Ectodermal cell (in vitro differentiated cells): ENCODE measurements around the gene COQ10A.
"Not testable (repeated sequence)": the region's sequence is repeated elsewhere in the genome, so short reads cannot be mapped to it uniquely, and the experiment has no call there.

Experiments used
- H3K27ac ChIP-seq: 2 replicates; pipeline ENCODE4 v1.7.0; 2013; ENCODE audit warnings: mild to moderate bottlenecking, low read depth, low read length; ENCODE audit not compliant: insufficient read depth, poor library complexity, severe bottlenecking
- H3K27me3 ChIP-seq: 2 replicates; pipeline ENCODE4 v1.7.0; 2013; ENCODE audit warnings: mild to moderate bottlenecking, low read length; ENCODE audit not compliant: insufficient read depth, control insufficient read depth, poor library complexity, severe bottlenecking
- H3K36me3 ChIP-seq: one replicate; pipeline ENCODE4 v1.7.0; 2013; ENCODE audit warnings: low read length; ENCODE audit not compliant: control insufficient read depth, insufficient read depth
- H3K4me1 ChIP-seq: one replicate; pipeline ENCODE4 v1.7.0; 2013; ENCODE audit warnings: low read length; ENCODE audit not compliant: control insufficient read depth, insufficient read depth
- H3K4me3 ChIP-seq: 2 replicates; pipeline ENCODE4 v1.7.0; 2013; ENCODE audit warnings: low read depth, low read length, control low read depth; ENCODE audit not compliant: insufficient read depth
- H3K9me3 ChIP-seq: 2 replicates; pipeline ENCODE4 v1.7.0; 2013; ENCODE audit warnings: mild to moderate bottlenecking, low read length, moderate library complexity; ENCODE audit not compliant: control insufficient read depth
- WGBS, 2 experiments: methylation state at CpG; one replicate each; pipeline ENCODE4 v1.1.7; 2013; ENCODE audit warnings: missing lambda C conversion rate in 2 of 2; 5-methylcytosine and 5-hydroxymethylcytosine counted together

COQ10A gene

DNA sequence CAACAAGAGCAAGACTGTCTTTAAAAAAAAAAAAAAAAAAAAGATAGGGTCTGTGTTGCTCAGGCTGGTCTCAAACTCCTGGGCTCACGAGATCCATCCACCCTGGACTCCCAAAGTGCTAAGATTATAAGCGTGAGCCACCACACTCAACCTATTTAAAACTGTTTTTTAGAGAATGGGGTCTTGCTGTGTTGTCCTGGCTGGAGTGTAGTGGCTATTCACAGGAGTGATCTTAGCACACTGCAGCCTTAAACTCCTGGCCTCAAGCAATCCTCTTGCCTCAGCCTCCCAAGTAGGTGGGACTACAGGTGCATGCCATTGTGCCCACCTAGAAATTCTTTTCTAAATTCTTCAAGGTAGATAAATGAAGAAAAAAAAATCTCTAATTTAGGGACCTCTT, 7.6 kb downstream of the COQ10A start:
- Histone ChIP-seq H3K4me1 (no peaks in the 10 kb centered on the region), H3K4me3 (no peak overlapping the region), H3K27ac (no peak overlapping the region), H3K9me3 (no peaks in the 10 kb centered on the region), H3K27me3 (no peaks in the 10 kb centered on the region), H3K36me3 (peaks cover 33% of the 10 kb centered on the region)
- WGBS, 2 experiments, result 85 to 100% methylated on average over 2 of the region's 2 CpGs

DNA sequence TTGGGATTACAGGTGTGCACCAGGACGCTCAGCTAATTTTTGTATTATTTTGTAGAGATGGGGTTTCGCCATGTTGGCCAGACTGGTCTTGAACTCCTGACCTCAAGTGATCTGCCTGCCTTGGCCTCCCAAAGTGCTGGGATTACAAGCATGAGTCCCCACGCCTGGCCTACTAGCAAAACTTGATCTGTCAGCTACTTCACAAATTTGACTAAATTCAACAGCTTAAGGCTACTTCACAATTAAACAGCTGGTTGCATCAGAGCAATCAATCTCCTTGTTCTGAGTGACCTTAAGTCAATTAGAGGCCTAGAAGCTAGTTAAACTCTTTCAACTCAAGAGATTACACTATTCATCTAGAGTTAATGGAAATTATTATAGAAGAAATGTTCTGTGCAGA, 12.2 kb downstream of the COQ10A start:
- no peak overlapping the region for H3K27ac ChIP-seq
- 95 to 98% methylated on average over 3 of the region's 3 CpGs for WGBS, 2 experiments
- no peaks in the 10 kb centered on the region for H3K9me3 ChIP-seq
- no peak overlapping the region for H3K4me3 ChIP-seq
- no peaks in the 10 kb centered on the region for H3K4me1 ChIP-seq
- H3K36me3 ChIP-seq, result peaks cover 33% of the 10 kb centered on the region
- no peaks in the 10 kb centered on the region for H3K27me3 ChIP-seq

DNA sequence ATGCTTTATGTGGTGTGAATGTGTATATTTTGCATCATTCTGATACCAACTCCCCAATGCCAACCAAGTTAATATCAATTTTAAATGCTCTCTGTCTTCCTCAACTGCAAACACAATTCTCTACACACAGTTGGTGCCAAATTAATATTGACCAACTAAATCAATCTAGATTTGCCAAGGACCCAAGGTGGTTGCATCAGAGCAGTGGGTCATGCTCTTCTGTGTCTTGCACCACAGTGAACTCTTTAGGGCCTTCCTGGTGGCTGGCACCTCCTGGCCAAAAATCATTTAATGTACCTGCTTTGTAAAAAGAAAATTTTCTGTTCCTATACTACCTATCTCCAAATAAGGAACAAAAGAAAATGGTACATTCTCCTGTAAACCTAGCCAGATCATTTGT, 14.1 kb downstream of the COQ10A start:
- Histone ChIP-seq H3K36me3 (peaks cover 19% of the 10 kb centered on the region), H3K27ac (no peak overlapping the region), H3K4me1 (no peaks in the 10 kb centered on the region), H3K9me3 (no peaks in the 10 kb centered on the region), H3K4me3 (no peak overlapping the region), H3K27me3 (no peaks in the 10 kb centered on the region)

DNA sequence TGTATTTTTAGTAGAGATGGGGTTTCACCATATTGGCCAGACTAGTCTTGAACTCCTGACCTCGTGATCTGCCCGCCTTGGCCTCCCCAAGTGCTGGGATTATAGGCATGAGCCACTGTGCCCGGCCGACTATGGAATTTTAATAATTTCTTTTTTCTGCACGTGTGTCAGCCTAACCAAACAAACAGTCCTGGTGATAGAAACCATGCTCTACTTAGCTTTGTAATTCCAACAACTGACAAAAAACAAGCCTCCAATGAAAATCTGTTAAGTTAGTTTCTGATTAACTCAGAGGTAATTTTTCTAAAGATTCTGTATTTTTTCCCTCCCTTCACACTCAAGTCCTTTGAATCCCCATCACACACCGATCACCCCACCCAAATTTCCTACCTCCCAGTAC, 15.3 kb downstream of the COQ10A start:
- WGBS, 2 experiments, result 92 to 99% methylated on average over 6 of the region's 6 CpGs
- Histone ChIP-seq H3K9me3 (no peaks in the 10 kb centered on the region), H3K27ac (no peak overlapping the region), H3K36me3 (peaks cover 23% of the 10 kb centered on the region), H3K27me3 (no peaks in the 10 kb centered on the region), H3K4me3 (no peak overlapping the region), H3K4me1 (no peaks in the 10 kb centered on the region)

DNA sequence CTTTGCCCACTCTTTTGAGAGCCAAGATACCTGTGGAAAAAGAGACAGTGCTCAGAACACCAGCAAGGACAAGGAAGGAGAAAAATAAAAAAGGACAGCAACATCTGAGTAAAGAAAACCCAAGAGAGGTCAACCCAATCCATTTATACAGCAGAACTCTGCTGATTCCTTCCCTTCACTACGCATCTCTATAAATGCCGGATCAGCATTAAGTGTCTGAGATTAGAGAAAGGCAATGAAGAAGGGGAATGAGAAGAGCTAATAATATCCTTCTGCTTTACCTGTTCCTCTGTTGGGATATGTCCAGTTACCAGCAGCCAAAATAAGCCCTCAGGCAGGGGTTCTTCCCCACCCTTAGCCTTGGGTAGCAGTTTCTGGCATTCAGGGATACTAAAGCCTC, 15.8 kb downstream of the COQ10A start:
- Histone ChIP-seq H3K36me3 (peaks cover 23% of the 10 kb centered on the region), H3K27me3 (no peaks in the 10 kb centered on the region), H3K9me3 (no peaks in the 10 kb centered on the region), H3K4me1 (no peaks in the 10 kb centered on the region), H3K27ac (no peak overlapping the region), H3K4me3 (no peak overlapping the region)
- 100% methylated on average over 1 to 2 of the region's 2 CpGs for WGBS, 2 experiments

DNA sequence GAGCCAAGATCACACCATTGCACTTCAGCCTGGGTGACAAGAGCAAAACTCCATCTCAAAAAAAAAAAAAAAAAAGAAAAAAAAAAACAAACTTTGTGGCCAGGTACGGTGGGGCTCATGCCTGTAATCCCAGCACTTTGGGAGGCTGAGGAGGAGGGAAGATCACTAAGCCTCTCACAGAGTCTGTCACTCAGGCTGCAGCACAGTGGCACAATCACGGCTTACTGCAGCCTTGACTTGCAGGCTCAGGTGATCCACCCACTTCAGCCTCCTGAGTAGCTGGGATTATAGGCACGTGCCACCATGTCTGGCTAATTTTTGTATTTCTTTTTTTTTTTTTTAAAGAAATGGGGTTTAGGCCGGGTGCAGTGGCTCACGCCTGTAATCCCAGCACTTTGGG, 17.5 kb downstream of the COQ10A start:
- not testable (repeated sequence) for H3K27ac ChIP-seq, H3K4me3 ChIP-seq, H3K27me3 ChIP-seq, H3K9me3 ChIP-seq, H3K4me1 ChIP-seq
- H3K36me3 ChIP-seq, result peaks cover 16% of the 10 kb centered on the region
- 93 to 95% methylated on average over 5 of the region's 5 CpGs for WGBS, 2 experiments

DNA sequence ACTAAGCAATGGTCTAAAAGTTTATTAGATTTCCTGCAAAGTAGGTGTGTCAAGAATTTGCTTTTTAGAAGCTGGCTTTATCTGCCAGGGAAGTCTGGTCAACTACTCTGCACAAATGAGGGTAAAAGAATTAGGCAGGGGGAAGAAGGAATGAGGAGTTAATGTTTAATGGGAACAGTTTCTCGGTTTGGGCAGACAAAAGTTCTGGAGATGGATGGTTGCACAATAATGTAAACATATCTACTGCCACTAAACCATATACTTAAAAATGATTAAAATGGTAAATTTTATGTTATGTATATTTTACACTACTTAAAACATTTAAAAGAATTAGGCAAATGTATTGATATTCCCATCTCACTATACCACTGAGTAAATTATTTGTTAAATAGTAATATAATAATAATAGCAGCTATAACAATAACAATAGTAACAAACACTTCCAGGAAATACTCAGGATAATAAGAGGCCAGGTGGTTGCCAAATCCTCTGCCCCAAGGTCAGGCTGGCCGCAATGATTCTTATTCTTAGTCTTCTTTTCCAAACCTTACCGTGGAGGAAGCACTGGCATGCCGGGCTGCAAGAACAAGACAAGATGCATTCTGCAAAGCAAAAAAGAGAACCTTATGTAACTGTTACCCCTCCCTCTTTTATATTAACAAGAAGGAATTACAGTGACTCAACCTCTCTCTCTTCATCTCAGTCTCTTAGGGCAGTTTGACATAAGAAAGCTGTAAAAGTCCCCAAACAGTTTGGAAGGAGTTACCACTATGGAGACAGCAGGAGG, 19.5 kb downstream of the COQ10A start:
- H3K27ac ChIP-seq, result no peak overlapping the region
- H3K27me3 ChIP-seq, result no peaks in the 10 kb centered on the region
- WGBS, 2 experiments, result 93 to 94% methylated on average over 3 to 4 of the region's 4 CpGs
- H3K9me3 ChIP-seq, result no peaks in the 10 kb centered on the region
- H3K36me3 ChIP-seq, result peaks cover 12% of the 10 kb centered on the region
- H3K4me3 ChIP-seq, result no peak overlapping the region
- no peaks in the 10 kb centered on the region for H3K4me1 ChIP-seq

DNA sequence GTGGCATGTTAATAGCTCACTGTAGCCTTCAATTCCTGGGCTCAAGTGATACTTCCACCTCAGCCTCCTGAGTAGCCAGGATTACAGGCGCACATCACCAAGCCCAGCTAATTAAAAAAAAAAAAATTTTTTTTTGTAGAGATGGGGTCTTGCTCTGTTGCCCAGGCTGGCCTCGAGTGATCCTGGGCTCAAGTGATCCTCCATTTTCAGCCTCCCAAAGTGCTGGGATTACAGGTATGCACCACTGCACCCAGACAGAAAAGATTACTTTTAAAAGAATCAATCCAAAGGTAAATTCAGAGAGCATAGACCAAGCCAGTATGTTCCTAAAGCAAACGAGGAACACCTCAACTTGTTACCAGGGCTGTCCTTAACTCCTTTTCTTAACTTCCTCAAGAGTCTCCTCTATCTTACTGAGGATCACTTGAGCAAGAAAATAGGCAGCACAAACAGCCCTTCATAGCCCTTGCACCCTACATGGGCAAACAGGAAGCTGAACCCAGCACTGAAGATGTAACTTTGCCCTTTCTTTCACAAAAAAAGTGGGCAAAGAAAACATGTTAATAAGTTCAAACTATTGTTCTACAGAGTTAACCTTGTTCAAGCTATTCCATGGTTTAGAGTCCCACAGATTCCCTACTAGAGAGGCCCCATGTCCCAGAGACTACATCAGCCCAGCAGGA, 22.1 kb downstream of the COQ10A start:
- Histone ChIP-seq H3K36me3 (peaks cover 9% of the 10 kb centered on the region), H3K4me3 (no peak overlapping the region), H3K4me1 (no peaks in the 10 kb centered on the region), H3K27me3 (no peaks in the 10 kb centered on the region), H3K9me3 (no peaks in the 10 kb centered on the region), H3K27ac (no peak overlapping the region)
- WGBS, 2 experiments, result 91 to 95% methylated on average over 3 of the region's 3 CpGs

DNA sequence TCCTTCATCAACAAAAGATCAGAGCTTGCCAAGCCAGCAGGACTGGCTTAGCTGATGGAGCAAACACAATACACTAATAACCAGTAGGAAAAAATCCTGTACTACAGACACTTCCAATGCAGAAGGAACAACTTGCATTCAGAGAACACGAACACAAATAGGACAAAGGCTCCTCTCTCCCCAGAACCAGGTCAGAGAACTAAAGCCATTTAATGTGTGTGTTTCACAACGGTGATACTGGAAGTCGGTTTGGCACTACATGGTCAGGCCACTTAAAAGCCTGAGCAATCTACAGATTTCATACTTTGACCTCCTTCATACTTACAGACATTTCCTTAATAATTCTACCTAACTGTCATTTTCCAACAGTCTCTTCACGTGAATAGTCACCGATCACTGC, 27.1 kb downstream of the COQ10A start:
- Histone ChIP-seq H3K27me3 (no peaks in the 10 kb centered on the region), H3K4me3 (no peak overlapping the region), H3K4me1 (peaks cover 4% of the 10 kb centered on the region), H3K9me3 (no peaks in the 10 kb centered on the region), H3K27ac (no peak overlapping the region), H3K36me3 (peaks cover 4% of the 10 kb centered on the region)
- 90 to 94% methylated on average over 5 of the region's 5 CpGs for WGBS, 2 experiments

DNA sequence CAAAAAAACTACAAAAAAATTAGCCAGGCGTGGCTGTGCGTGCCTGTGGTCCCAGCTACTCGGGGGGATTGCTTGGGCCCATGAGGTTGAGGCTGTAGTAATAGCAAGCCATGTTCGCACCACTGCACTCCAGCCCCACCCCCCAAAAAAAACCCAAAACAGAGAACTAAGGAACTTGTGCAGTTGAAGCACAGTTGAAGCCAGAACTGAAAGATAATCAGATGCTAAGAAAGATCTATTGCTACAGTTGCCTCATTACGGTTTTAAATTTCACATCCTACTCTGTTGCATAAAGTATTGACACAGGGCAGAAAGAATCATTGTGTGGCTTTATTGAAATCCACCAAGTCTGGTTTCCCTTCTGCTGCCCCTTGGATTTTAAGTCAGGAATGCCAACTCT, 29.6 kb downstream of the COQ10A start:
- H3K27ac ChIP-seq, result no peak overlapping the region
- H3K9me3 ChIP-seq, result no peaks in the 10 kb centered on the region
- H3K27me3 ChIP-seq, result no peaks in the 10 kb centered on the region
- peaks cover 4% of the 10 kb centered on the region for H3K36me3 ChIP-seq
- H3K4me3 ChIP-seq, result no peak overlapping the region
- WGBS, 2 experiments, result 89 to 96% methylated on average over 5 of the region's 5 CpGs
- peaks cover 4% of the 10 kb centered on the region for H3K4me1 ChIP-seq
